ENCODE measurements around the gene PRSS57. TPM values are rescaled to one million over a fixed set of nuclear protein-coding genes. Genes with fewer than 3 reads are reported as not detected.

The PRSS57 gene
- total and polyA plus RNA-seq, 2 of the 13 experiments (the other 11 are each of a cell fraction or from before 2014, with no cell fraction given): 0.12 TPM; not detected in 1

DNA sequence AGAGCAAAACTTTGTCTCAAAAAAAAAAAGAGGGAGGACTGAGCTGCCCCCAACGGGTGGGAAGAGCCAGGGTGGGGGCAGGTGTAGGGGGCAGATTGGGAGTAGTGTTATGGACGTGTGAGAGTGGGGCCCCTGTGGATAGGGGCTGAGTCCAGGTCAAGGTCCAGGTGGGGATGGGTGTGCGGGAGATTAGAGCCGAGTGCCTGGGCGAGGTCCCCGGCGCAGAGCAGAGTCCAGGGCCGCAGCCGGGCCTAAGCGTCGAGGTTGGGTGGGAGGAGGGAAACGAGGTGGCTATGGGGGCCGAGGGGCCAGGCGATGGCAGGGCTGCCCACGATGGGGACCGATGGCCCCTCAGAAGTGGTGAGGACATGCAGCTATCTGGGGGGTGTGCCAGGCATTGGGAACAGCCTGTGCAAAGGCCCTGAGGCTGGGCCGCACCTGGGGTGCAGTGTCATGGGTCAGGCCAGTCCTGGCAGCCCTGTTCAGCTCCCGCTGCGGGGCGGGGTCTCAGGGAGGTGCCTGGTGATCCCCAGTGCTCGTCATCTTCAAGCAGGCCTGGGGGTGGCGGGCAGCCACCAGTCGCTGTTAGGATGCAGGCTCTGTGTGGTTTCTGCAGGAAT is 43.4 kb upstream of the PRSS57 start (continued):
- TF ChIP-seq, protein P1, sequence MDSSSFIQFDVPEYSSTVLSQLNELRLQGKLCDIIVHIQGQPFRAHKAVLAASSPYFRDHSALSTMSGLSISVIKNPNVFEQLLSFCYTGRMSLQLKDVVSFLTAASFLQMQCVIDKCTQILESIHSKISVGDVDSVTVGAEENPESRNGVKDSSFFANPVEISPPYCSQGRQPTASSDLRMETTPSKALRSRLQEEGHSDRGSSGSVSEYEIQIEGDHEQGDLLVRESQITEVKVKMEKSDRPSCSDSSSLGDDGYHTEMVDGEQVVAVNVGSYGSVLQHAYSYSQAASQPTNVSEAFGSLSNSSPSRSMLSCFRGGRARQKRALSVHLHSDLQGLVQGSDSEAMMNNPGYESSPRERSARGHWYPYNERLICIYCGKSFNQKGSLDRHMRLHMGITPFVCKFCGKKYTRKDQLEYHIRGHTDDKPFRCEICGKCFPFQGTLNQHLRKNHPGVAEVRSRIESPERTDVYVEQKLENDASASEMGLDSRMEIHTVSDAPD (CRISPR knock-in tag; IDR thresholded peaks at IDR 0.05): peak; percentile 87
- TF ChIP-seq, protein P2, sequence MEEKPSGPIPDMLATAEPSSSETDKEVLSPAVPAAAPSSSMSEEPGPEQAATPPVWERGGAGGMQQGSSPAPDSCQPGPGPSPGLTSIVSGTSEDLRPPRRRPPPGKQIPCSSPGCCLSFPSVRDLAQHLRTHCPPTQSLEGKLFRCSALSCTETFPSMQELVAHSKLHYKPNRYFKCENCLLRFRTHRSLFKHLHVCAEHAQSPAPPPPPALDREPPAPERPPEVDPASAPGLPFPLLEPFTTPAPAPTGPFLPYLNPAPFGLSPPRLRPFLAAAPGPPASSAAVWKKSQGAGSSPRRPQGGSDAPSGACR (CRISPR knock-in tag; IDR thresholded peaks at IDR 0.05): peak; percentile 66; the same call in 1 of the 2 replicates
- TF ChIP-seq, protein P3, sequence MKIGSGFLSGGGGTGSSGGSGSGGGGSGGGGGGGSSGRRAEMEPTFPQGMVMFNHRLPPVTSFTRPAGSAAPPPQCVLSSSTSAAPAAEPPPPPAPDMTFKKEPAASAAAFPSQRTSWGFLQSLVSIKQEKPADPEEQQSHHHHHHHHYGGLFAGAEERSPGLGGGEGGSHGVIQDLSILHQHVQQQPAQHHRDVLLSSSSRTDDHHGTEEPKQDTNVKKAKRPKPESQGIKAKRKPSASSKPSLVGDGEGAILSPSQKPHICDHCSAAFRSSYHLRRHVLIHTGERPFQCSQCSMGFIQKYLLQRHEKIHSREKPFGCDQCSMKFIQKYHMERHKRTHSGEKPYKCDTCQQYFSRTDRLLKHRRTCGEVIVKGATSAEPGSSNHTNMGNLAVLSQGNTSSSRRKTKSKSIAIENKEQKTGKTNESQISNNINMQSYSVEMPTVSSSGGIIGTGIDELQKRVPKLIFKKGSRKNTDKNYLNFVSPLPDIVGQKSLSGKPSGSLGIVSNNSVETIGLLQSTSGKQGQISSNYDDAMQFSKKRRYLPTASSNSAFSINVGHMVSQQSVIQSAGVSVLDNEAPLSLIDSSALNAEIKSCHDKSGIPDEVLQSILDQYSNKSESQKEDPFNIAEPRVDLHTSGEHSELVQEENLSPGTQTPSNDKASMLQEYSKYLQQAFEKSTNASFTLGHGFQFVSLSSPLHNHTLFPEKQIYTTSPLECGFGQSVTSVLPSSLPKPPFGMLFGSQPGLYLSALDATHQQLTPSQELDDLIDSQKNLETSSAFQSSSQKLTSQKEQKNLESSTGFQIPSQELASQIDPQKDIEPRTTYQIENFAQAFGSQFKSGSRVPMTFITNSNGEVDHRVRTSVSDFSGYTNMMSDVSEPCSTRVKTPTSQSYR (CRISPR knock-in tag; IDR thresholded peaks at IDR 0.05; ENCODE audit: borderline replicate concordance): peak; percentile 95
- TF ChIP-seq, protein P4, sequence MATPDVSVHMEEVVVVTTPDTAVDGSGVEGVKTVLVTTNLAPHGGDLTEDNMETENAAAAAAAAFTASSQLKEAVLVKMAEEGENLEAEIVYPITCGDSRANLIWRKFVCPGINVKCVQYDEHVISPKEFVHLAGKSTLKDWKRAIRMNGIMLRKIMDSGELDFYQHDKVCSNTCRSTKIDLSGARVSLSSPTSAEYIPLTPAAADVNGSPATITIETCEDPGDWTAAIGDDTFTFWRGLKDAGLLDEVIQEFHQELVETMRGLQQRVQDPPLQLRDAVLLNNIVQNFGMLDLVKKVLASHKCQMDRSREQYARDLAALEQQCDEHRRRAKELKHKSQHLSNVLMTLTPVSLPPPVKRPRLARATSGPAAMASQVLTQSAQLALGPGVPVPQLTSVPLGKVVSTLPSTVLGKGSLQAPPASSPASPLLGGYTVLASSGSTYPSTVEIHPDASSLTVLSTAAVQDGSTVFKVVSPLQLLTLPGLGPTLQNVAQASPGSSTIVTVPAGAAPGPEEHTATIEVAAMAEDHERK (CRISPR knock-in tag; IDR thresholded peaks at IDR 0.05; ENCODE audit: low read depth): 0 out of 2 replicates have a peak, but pooled peaks have one; percentile 6
- TF ChIP-seq, protein P5, sequence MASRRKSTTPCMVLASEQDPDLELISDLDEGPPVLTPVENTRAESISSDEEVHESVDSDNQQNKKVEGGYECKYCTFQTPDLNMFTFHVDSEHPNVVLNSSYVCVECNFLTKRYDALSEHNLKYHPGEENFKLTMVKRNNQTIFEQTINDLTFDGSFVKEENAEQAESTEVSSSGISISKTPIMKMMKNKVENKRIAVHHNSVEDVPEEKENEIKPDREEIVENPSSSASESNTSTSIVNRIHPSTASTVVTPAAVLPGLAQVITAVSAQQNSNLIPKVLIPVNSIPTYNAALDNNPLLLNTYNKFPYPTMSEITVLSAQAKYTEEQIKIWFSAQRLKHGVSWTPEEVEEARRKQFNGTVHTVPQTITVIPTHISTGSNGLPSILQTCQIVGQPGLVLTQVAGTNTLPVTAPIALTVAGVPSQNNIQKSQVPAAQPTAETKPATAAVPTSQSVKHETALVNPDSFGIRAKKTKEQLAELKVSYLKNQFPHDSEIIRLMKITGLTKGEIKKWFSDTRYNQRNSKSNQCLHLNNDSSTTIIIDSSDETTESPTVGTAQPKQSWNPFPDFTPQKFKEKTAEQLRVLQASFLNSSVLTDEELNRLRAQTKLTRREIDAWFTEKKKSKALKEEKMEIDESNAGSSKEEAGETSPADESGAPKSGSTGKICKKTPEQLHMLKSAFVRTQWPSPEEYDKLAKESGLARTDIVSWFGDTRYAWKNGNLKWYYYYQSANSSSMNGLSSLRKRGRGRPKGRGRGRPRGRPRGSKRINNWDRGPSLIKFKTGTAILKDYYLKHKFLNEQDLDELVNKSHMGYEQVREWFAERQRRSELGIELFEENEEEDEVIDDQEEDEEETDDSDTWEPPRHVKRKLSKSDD (CRISPR knock-in tag; IDR thresholded peaks at IDR 0.05; ENCODE audit: low read depth): peak; percentile 85; the same call in 1 of the 2 replicates
- TF ChIP-seq, protein P6, sequence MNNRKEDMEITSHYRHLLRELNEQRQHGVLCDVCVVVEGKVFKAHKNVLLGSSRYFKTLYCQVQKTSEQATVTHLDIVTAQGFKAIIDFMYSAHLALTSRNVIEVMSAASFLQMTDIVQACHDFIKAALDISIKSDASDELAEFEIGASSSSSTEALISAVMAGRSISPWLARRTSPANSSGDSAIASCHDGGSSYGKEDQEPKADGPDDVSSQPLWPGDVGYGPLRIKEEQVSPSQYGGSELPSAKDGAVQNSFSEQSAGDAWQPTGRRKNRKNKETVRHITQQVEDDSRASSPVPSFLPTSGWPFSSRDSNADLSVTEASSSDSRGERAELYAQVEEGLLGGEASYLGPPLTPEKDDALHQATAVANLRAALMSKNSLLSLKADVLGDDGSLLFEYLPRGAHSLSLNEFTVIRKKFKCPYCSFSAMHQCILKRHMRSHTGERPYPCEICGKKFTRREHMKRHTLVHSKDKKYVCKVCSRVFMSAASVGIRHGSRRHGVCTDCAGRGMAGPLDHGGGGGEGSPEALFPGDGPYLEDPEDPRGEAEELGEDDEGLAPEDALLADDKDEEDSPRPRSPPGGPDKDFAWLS (CRISPR knock-in tag; IDR thresholded peaks at IDR 0.05; ENCODE audit: borderline replicate concordance): peak; percentile 87; the same call in 1 of the 2 replicates
- TF ChIP-seq NCOA2 (CRISPR knock-in tag; IDR thresholded peaks at IDR 0.05): peak; percentile 93
- 0 out of 2 replicates have a peak, but pooled peaks have one; percentile 56 for TF ChIP-seq RNF2 (conservative IDR thresholded peaks at IDR 0.05; ENCODE audit: low read depth)

All from HepG2 (cell line).